GM21390 (cell line): ENCODE data around the gene LIF.

Experiments used
- ATAC-seq: cut with Tn5 transposase; IDR thresholded peaks from one replicate; pipeline ENCODE4 v1.9.1; 2021; ENCODE audit not compliant: unreplicated experiment

The LIF gene

DNA sequence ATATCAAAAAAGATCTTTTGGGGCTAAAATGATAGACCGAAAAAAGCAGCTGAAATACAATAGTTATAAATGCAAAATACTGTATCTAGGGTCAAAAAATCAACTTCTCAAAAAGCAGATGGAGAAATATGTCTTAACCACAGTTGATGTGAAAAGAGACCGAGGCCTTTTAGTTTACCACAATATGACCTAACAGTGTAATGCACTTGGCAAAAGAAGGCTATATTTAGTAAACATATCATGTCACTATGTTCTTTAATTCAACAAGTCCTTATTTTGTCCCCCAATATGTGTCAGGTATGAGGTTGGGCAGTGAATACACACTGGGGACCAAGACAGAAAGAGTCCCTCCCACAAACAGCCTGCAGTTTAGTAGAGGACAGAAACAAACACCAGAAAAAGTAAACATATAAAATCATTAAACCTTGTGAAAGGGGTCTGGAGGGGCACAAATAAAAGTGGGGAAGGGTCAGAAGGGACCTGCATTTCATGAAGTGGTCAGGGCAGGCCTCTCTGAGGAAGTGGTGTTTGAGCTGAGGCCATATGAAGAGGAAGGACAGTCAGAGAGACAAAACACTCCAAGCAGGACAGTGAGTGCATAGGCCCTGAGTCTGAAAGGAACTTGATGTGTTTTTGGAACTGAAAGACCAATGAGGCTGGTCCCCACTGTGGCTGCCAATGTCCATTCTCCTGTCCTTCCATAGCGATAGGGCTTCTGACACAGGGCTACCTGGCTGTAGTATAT is 53.4 kb downstream of the LIF start:
- ATAC-seq: no peak

DNA sequence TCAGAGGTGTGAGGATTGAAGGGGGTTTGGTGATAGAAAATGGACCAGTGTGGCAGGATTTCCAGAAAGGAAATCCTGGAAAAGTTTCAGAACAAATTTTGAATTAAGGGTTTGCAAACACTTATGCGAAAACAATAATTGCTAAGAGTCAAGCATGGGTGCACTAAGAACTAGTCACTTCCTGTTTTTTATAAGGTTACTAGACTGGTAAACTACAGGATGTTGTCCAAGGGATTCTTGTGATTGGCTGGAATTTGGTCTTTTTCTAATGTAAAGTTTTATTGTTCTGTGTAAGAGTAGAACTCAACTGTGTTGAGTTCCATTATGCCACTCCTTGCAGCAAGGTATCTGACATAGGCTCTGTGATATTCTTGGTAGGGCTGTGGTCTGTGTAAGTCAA is 54.1 kb downstream of the LIF start:
- no peak for ATAC-seq

DNA sequence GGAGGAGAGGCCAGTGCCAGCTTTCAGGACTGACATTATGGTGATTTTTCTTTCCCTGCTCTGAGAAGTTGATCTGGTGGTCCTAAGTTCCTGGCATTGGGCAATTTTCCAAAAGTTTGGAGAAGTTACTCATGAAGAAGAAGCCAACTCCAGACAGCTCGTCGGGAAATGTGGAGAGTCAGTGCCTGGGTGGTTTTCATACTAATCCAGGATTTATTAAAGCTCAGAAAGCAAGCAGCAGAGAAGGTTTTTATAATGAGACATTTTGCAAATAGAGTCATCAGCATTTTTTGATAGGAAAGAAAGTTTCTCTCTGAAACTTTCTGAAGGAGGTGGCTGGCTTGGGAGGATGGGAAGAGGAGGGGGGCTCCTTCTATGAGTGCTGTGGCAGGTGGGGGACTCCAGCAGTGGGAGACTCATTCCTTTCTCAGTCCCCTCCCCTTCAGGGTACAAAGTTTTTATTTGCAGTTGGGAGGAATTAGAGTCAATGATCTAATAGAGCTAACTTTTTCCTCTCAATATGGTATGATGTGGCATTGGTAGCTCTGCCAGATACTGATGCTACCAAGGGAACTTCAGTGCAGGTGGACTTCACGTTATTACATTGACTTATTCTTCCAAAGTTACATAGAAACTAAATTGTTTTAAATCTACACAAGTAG is 55.4 kb downstream of the LIF start:
- no peak for ATAC-seq

DNA sequence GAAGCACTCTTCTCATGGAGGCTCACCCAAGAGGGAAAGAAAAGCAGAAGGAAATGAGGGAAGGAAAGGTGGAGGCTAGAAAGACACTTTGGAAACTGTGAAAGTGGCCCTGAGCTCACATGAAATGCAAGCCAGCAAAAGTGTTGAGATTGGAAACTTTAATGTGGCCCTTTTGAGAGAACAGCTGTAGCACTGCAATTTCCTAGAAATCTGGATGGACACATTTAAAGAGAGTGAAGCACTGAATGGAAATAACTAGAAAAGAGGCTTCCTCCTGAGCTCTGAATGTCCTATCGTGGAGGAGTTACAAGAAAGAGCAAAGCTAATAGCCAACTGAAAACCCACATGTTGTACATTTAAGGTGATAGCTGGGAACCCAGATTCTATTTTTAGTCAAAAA is 56.0 kb downstream of the LIF start:
- ATAC-seq: no peak
